ENCODE measurements around the gene MLLT3. TPM values are rescaled to one million over a fixed set of nuclear protein-coding genes. Genes with fewer than 3 reads are reported as not detected.
A peak's percentile ranks its signal among the peaks of the same experiment; 100 is the strongest.

Gene MLLT3
- polyA plus RNA-seq, 1 donor: 32.4 TPM

- no peak for DNase-seq
Measured at GRCh38 chr9:20340511-20340861, 281.8 kb downstream of the MLLT3 start.

- no peak for DNase-seq
Measured at GRCh38 chr9:20335668-20336332, 286.5 kb downstream of the MLLT3 start.

GRCh38 chr9:20333991-20334390, 288.3 kb downstream of the MLLT3 start:
- no peak for DNase-seq

- no peak for DNase-seq
Measured at GRCh38 chr9:20331095-20331685, 291.1 kb downstream of the MLLT3 start.

- DNase-seq: no peak
Measured at GRCh38 chr9:20330688-20331087, 291.6 kb downstream of the MLLT3 start.

GRCh38 chr9:20326516-20326915, 295.8 kb downstream of the MLLT3 start:
- DNase-seq: no peak

- DNase-seq: peak; percentile 40
Measured at GRCh38 chr9:20325008-20325407, 297.3 kb downstream of the MLLT3 start.

- no peak for DNase-seq
Measured at GRCh38 chr9:20322212-20322611, 300.1 kb downstream of the MLLT3 start.

- DNase-seq: no peak
Measured at GRCh38 chr9:20321423-20322082, 300.7 kb downstream of the MLLT3 start.

GRCh38 chr9:20320921-20321320, 301.4 kb downstream of the MLLT3 start:
- DNase-seq: no peak

GRCh38 chr9:20319641-20320337, 302.5 kb downstream of the MLLT3 start:
- no peak for DNase-seq

GRCh38 chr9:20319241-20319640, 303.1 kb downstream of the MLLT3 start:
- no peak for DNase-seq

GRCh38 chr9:20317701-20318100, 304.6 kb downstream of the MLLT3 start:
- DNase-seq: no peak

- DNase-seq: no peak
Measured at GRCh38 chr9:20316372-20316771, 305.9 kb downstream of the MLLT3 start.

- no peak for DNase-seq
Measured at GRCh38 chr9:20315677-20316076, 306.6 kb downstream of the MLLT3 start.

- no peak for DNase-seq
Measured at GRCh38 chr9:20314981-20315380, 307.3 kb downstream of the MLLT3 start.

GRCh38 chr9:20313415-20313814, 308.9 kb downstream of the MLLT3 start:
- no peak for DNase-seq

GRCh38 chr9:20312732-20313131, 309.6 kb downstream of the MLLT3 start:
- no peak for DNase-seq

GRCh38 chr9:20310024-20310423, 312.3 kb downstream of the MLLT3 start:
- DNase-seq: no peak

- no peak for DNase-seq
Measured at GRCh38 chr9:20309124-20309523, 313.2 kb downstream of the MLLT3 start.

GRCh38 chr9:20307621-20308020, 314.7 kb downstream of the MLLT3 start:
- DNase-seq: no peak

- no peak for DNase-seq
Measured at GRCh38 chr9:20305452-20305851, 316.8 kb downstream of the MLLT3 start.

GRCh38 chr9:20303996-20304395, 318.3 kb downstream of the MLLT3 start:
- no peak for DNase-seq

All from left kidney (tissue), 2 donors.